ENCODE measurements around the gene PXN.
A peak's percentile ranks its signal among the peaks of the same experiment; 100 is the strongest.

Gene PXN

DNA sequence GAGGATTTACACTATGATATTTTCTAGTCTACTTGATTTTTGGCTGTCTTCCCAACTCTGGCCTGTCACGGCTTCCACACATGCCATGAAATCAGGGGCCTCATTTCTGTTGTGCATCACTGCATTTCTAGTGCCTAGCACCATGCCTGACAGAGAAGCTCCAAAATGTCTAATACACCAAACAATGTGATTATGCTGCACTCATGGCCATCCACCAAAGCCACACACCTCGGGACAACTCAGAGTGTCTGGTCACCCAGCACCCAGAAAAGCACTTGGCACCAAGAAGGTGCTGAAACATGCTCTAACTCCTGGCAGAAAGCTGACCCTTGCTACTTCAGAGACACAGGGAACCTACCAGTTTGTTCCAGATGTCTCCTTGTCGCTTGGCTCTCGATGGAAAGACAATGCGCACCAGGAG, 82.3 kb downstream of the PXN start:
- Histone ChIP-seq H3K9me3 (no peaks in the 10 kb centered on the region), H3K4me3 (no peak overlapping the region), H4K20me1 (peaks cover 93% of the 10 kb centered on the region), H3K9ac (no peak overlapping the region), H3K36me3 (peaks cover 100% of the 10 kb centered on the region), H3K4me1 (no peaks in the 10 kb centered on the region), H3K27ac (no peak overlapping the region), H3K4me2 (no peak overlapping the region), H3K27me3 (no peaks in the 10 kb centered on the region)
- no peak for TF ChIP-seq Cebpa-rat (IDR thresholded peaks at IDR 0.05)

DNA sequence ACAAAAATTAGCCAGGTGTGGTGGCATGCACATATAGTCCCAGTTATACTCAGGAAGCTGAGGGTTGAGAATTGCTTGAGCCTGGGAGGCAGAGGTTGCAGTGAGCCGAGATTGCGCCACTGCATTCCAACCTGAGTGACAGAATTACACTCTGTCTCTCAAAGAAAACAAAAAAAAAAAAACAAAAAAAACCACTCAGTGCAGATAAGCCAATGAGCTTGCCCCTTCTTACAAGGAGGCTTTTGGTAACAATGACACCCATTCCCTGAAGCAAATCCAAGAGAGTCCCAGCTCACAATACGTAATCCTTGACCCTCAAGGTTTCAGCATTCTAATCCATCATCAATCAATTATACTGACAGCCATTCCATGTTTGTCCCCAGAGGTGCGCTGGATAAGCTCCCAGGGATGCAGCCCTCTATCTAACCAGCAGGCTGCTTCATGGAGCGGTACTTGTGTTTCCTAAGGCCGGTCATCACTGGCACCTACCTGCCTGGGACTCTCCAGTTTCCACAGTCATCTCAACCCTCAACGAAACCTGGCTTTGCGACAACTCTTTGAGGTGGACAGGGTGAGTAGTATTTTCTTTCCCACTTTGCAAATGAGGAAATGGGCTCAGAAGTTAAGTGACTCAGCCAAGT, 83.4 kb downstream of the PXN start:
- Histone ChIP-seq H3K4me3 (no peak overlapping the region), H3K36me3 (peaks cover 100% of the 10 kb centered on the region), H3K4me1 (no peaks in the 10 kb centered on the region), H3K27me3 (no peaks in the 10 kb centered on the region), H3K27ac (no peak overlapping the region), H3K9ac (no peak overlapping the region), H4K20me1 (peaks cover 84% of the 10 kb centered on the region), H3K4me2 (no peak overlapping the region), H3K9me3 (no peaks in the 10 kb centered on the region)
- no peak for TF ChIP-seq Cebpa-rat (IDR thresholded peaks at IDR 0.05)

DNA sequence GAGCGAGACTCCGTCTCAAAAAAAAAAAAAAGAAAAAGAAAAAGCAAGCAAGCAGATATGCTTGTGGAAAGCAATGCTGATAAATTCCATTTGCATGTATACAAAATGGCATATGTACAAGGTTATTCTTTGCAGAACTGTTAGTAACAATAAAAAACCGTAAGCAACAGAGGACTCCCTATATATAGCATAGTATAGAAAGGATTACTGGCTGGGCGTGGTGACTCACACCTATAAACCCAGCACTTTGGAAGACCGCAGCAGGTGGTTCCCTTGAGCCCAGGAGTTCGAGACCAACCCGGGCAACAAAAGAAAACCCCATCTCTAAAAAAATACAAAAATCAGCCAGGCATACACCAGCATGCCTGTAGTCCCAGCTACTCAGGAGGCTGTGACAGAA, 84.6 kb downstream of the PXN start:
- Histone ChIP-seq H4K20me1 (peaks cover 73% of the 10 kb centered on the region), H3K4me2 (no peak overlapping the region), H3K9me3 (no peaks in the 10 kb centered on the region), H3K9ac (no peak overlapping the region), H3K27ac (no peak overlapping the region), H3K4me1 (peaks cover 4% of the 10 kb centered on the region), H3K27me3 (no peaks in the 10 kb centered on the region), H3K4me3 (no peak overlapping the region), H3K36me3 (peaks cover 100% of the 10 kb centered on the region)
- TF ChIP-seq Cebpa-rat (IDR thresholded peaks at IDR 0.05): no peak

DNA sequence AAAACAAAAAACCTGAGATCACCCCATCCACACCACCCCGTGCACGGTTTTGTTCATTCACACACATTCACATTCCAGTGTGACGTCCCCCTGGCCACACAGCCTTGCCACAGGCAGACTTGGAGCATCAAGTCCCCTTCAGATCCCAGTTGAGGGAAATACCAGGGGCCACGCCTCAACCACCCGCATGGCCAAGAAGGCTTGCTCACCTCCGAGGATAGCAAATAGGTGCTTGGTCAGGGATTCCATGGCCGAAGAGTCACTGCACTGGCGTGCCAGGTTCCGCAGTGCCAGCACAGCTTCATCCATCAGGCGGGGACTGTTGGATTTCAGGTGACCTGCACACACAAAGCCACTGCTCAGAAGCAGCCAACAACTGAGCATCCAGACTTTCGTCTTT, 90.0 kb downstream of the PXN start:
- Histone ChIP-seq H3K9me3 (no peaks in the 10 kb centered on the region), H3K27me3 (no peaks in the 10 kb centered on the region), H3K4me2 (peak overlapping the region; percentile 75), H3K9ac (peak overlapping the region; percentile 59; the same call in 1 of the 2 replicates), H3K4me3 (no peak overlapping the region), H3K4me1 (peaks cover 24% of the 10 kb centered on the region), H3K36me3 (peaks cover 97% of the 10 kb centered on the region), H4K20me1 (peaks cover 36% of the 10 kb centered on the region), H3K27ac (peak overlapping the region; percentile 80)
- TF ChIP-seq Cebpa-rat (IDR thresholded peaks at IDR 0.05): no peak

DNA sequence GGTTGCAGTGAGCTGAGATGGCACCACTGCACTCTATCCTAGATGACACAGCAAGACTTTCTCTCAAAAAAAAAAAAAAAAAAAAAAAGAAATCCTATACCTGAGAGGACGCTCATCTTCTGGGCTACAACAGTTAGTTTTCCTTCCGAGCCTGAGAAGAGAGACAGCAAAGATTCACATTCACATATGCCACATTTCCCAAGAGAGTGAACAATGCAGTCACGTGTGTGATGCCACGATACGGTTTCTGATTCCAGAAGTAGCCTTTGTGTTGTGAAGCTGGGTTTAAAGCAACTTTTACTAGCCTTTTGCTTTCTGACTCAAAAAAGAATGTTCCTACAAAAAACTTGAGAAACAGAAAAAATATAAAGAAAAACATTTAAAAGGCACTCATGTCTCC, 90.5 kb downstream of the PXN start:
- peaks cover 97% of the 10 kb centered on the region for H3K36me3 ChIP-seq
- no peaks in the 10 kb centered on the region for H3K9me3 ChIP-seq
- no peak overlapping the region for H3K4me3 ChIP-seq
- H3K27ac ChIP-seq: peak overlapping the region; percentile 80
- no peak for TF ChIP-seq Cebpa-rat (IDR thresholded peaks at IDR 0.05)
- H4K20me1 ChIP-seq: peaks cover 36% of the 10 kb centered on the region
- H3K27me3 ChIP-seq: no peaks in the 10 kb centered on the region
- peaks cover 24% of the 10 kb centered on the region for H3K4me1 ChIP-seq
- H3K9ac ChIP-seq: peak overlapping the region; percentile 59; the same call in 1 of the 2 replicates
- peak overlapping the region; percentile 75 for H3K4me2 ChIP-seq

DNA sequence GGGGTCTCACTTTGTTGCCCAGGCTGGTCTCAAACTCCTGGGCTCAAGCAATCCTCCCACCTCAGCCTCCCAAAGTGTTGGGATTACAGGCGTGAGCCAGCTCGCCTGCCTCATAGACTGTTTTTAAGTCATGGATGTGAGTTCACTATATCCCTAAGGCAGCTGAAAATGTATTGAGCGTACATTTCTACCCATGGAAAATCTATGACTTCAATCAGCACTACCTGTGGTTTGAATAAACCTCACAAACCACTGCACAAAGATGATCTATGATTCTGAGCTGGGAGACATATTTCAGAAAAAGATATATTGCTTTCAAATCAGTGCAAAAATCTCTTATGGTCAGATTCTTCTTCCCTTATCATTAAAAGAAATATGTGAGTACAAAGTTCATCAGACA, 93.5 kb downstream of the PXN start:
- TF ChIP-seq Cebpa-rat (IDR thresholded peaks at IDR 0.05): no peak
- Histone ChIP-seq H3K4me1 (peaks cover 24% of the 10 kb centered on the region), H3K9ac (no peak overlapping the region), H4K20me1 (peaks cover 25% of the 10 kb centered on the region), H3K36me3 (peaks cover 97% of the 10 kb centered on the region), H3K9me3 (no peaks in the 10 kb centered on the region), H3K27me3 (no peaks in the 10 kb centered on the region), H3K27ac (no peak overlapping the region), H3K4me3 (no peak overlapping the region), H3K4me2 (no peak overlapping the region)

DNA sequence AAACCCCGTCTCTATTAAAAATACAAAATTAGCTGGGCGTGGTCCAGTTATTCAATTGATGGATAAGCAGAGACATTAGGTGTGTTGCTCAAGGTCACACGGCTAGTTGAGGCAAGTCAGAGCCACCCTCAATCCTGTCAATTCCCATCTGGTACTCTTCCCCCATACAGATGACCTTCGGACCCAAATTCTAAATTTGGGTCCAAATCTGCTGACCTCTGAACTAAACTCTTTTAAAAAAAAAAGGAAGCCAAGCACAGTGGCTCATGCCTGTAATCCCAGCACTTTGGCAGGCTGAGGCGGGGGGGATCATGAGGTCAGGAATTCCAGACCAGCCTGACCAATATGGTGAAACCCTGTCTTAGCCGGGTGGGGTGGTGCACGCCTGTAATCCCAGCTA, 94.9 kb downstream of the PXN start:
- Histone ChIP-seq H3K4me2 (no peak overlapping the region), H4K20me1 (peaks cover 25% of the 10 kb centered on the region), H3K36me3 (peaks cover 97% of the 10 kb centered on the region), H3K9me3 (no peaks in the 10 kb centered on the region), H3K9ac (no peak overlapping the region), H3K27me3 (no peaks in the 10 kb centered on the region), H3K4me1 (peaks cover 24% of the 10 kb centered on the region), H3K4me3 (no peak overlapping the region), H3K27ac (no peak overlapping the region)
- no peak for TF ChIP-seq Cebpa-rat (IDR thresholded peaks at IDR 0.05)

DNA sequence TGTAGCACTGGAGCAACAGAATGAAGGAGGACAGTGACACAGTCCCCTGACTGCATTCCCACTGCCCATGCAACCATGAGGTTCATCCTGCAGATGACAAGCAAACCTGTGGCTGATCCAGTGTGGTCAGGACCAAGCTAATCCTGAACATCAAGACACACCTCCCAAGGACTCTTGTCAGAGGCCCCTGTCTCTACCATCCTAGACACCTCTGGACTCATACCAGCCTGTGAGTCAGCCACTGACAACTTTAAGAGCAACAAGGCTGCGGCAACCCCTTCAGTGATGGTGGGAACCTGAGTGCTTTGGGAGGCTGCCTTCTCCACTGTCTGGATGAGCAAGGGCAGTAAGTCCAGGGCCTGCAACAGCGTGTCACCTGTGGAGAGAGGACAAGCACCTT, 95.6 kb downstream of the PXN start:
- H3K4me1 ChIP-seq: peaks cover 21% of the 10 kb centered on the region
- H3K27ac ChIP-seq: no peak overlapping the region
- no peak for TF ChIP-seq Cebpa-rat (IDR thresholded peaks at IDR 0.05)
- no peak overlapping the region for H3K4me2 ChIP-seq
- H3K9ac ChIP-seq: no peak overlapping the region
- peaks cover 25% of the 10 kb centered on the region for H4K20me1 ChIP-seq
- no peak overlapping the region for H3K4me3 ChIP-seq
- no peaks in the 10 kb centered on the region for H3K27me3 ChIP-seq
- H3K36me3 ChIP-seq: peaks cover 100% of the 10 kb centered on the region
- no peaks in the 10 kb centered on the region for H3K9me3 ChIP-seq

DNA sequence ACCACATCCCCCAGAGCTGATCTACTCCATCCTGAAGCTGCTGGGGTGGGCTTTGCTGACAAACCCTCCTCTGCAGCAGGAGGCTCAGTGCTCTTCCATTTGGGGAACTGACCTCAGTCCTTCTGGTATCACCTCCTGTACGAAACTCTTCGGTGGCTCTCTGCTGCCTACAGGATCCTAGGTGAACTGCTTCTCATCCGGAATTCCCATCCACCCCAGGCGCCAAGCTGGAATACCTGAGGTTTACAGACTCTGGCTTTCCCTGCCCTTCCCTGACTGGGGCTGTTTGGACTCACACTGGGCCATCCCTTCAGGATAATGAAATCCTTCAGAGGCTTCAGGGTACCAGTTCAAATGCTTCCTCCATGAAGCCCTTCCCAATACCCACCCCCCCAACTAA, 97.2 kb downstream of the PXN start:
- no peaks in the 10 kb centered on the region for H3K9me3 ChIP-seq
- no peak overlapping the region for H3K4me3 ChIP-seq
- H3K9ac ChIP-seq: no peak overlapping the region
- H3K4me2 ChIP-seq: no peak overlapping the region
- H3K36me3 ChIP-seq: peaks cover 97% of the 10 kb centered on the region
- no peak overlapping the region for H3K27ac ChIP-seq
- no peaks in the 10 kb centered on the region for H3K27me3 ChIP-seq
- peaks cover 12% of the 10 kb centered on the region; the same call in 1 of the 2 replicates for H3K4me1 ChIP-seq
- TF ChIP-seq Cebpa-rat (IDR thresholded peaks at IDR 0.05): no peak
- peaks cover 13% of the 10 kb centered on the region for H4K20me1 ChIP-seq

DNA sequence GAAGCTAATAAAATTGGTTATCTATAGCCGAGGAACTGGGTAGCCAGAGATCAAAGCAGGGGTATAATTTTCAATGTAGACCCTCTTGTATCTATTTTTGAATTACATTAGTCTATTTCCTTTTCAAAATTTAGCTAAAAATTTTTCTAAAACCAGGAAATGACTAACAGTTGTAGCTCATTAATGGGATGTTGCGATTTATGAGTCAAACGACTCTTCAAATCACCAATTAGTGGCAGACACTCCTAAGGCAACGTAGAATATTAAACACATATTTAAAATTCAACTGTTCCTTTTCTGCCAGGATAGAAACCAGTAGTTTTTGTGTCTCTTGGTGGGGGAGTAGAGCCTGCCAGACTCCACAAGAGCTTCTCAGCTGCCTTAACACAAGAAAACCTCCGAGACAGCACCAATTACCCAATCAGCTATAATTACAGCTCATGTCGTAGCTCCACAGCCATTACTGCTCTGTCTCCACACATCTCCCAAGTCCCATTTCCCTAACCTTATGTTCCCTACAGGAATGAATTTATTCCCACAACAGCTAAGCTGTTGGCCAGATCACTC, 97.9 kb downstream of the PXN start:
- H3K27me3 ChIP-seq: no peaks in the 10 kb centered on the region
- no peak overlapping the region for H3K4me3 ChIP-seq
- no peak for TF ChIP-seq Cebpa-rat (IDR thresholded peaks at IDR 0.05)
- H3K36me3 ChIP-seq: peaks cover 97% of the 10 kb centered on the region
- peaks cover 12% of the 10 kb centered on the region; the same call in 1 of the 2 replicates for H3K4me1 ChIP-seq
- peaks cover 13% of the 10 kb centered on the region for H4K20me1 ChIP-seq
- H3K9me3 ChIP-seq: no peaks in the 10 kb centered on the region
- H3K4me2 ChIP-seq: no peak overlapping the region
- H3K9ac ChIP-seq: no peak overlapping the region
- no peak overlapping the region for H3K27ac ChIP-seq
